Measurements from ENCODE around the gene ZNF844.

The ZNF844 gene

GRCh38 chr19:12042893-12043292, 21.6 kb upstream of the ZNF844 start:
- DNase-seq (ENCODE audit: low read depth) = no peak
- no peak overlapping the region for H3K4me3 ChIP-seq (ENCODE audit: control insufficient read depth, low read depth, low read length)
- no peak for TF ChIP-seq CTCF (conservative IDR thresholded peaks at IDR 0.05; ENCODE audit: control insufficient read depth, insufficient read depth, low read depth, low read length)

GRCh38 chr19:12043752-12044422, 20.6 kb upstream of the ZNF844 start:
- H3K4me3 ChIP-seq (ENCODE audit: control insufficient read depth, low read depth, low read length) = no peak overlapping the region
- TF ChIP-seq CTCF (conservative IDR thresholded peaks at IDR 0.05; ENCODE audit: control insufficient read depth, insufficient read depth, low read depth, low read length) = no peak
- no peak for DNase-seq (ENCODE audit: low read depth)

GRCh38 chr19:12047868-12048267, 16.7 kb upstream of the ZNF844 start:
- no peak overlapping the region for H3K4me3 ChIP-seq (ENCODE audit: control insufficient read depth, low read depth, low read length)
- TF ChIP-seq CTCF (conservative IDR thresholded peaks at IDR 0.05; ENCODE audit: control insufficient read depth, insufficient read depth, low read depth, low read length) = no peak
- no peak for DNase-seq (ENCODE audit: low read depth)

GRCh38 chr19:12052091-12052496, 12.4 kb upstream of the ZNF844 start:
- peak overlapping the region; percentile 67 for H3K4me3 ChIP-seq (ENCODE audit: control insufficient read depth, low read depth, low read length)
- TF ChIP-seq CTCF (conservative IDR thresholded peaks at IDR 0.05; ENCODE audit: control insufficient read depth, insufficient read depth, low read depth, low read length) = no peak
- DNase-seq (ENCODE audit: low read depth) = peak; percentile 25

- H3K4me3 ChIP-seq (ENCODE audit: control insufficient read depth, low read depth, low read length) = peak within 1 kb of the TSS; percentile 67
- peak; percentile 68 for DNase-seq (ENCODE audit: low read depth)
- no peak for TF ChIP-seq CTCF (conservative IDR thresholded peaks at IDR 0.05; ENCODE audit: control insufficient read depth, insufficient read depth, low read depth, low read length)
These were observed 11.9 kb upstream of the ZNF844 start, which contains the start of gene ZNF878 for GRCh38 chr19:12052497-12053169. Gene ZNF878 (minus strand): TSS chr19:12052961. CDS start chr19:12052801, 160 bp downstream.

GRCh38 chr19:12055784-12056183, 8.7 kb upstream of the ZNF844 start:
- no peak for DNase-seq (ENCODE audit: low read depth)
- TF ChIP-seq CTCF (conservative IDR thresholded peaks at IDR 0.05; ENCODE audit: control insufficient read depth, insufficient read depth, low read depth, low read length) = no peak
- H3K4me3 ChIP-seq (ENCODE audit: control insufficient read depth, low read depth, low read length) = no peak overlapping the region
